Measurements from ENCODE around the gene DSCAML1.

The DSCAML1 gene

DNA sequence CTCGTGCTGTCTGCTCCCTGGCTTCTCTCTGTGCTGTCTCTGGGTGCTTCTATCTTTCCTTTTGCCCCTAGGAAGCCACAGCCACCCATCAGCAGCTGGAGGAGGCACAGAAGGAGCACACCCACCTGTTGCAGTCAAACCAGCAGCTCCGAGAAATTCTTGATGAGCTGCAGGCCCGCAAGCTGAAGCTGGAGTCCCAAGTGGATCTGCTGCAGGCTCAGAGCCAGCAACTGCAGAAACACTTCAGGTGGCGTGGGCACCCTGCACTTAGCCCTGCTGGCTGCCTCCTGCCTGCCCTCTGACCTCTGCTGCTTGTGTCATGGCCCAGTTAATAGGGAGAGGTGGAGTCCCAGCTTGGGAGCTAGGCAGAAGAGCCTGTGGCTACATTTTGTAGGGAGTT lies 401.5 kb downstream of the DSCAML1 start:
- TF ChIP-seq Cebpa-rat (IDR thresholded peaks at IDR 0.05), result no peak
- peaks cover 0 to 5% (median 0%) of the 10 kb centered on the region in 10 experiments; a peak in 2 of 20 replicates for H3K4me1 ChIP-seq
- peaks cover 62 to 86% (median 82%) of the 10 kb centered on the region in 11 experiments for H3K36me3 ChIP-seq
- H3K27ac ChIP-seq, result no peak overlapping the region
- H3K27me3 ChIP-seq, result no peaks in the 10 kb centered on the region
- peaks cover 0 to 3% (median 0%) of the 10 kb centered on the region in 11 experiments; a peak in 1 of 22 replicates for H4K20me1 ChIP-seq
- H3K9ac ChIP-seq, result no peak overlapping the region
- no peak overlapping the region for H3K4me3 ChIP-seq
- H3K4me2 ChIP-seq, result no peak overlapping the region
- H3K9me3 ChIP-seq (replicated peaks in 1 of 11), result peaks cover 24 to 34% (median 29%) of the 10 kb centered on the region in 11 experiments

DNA sequence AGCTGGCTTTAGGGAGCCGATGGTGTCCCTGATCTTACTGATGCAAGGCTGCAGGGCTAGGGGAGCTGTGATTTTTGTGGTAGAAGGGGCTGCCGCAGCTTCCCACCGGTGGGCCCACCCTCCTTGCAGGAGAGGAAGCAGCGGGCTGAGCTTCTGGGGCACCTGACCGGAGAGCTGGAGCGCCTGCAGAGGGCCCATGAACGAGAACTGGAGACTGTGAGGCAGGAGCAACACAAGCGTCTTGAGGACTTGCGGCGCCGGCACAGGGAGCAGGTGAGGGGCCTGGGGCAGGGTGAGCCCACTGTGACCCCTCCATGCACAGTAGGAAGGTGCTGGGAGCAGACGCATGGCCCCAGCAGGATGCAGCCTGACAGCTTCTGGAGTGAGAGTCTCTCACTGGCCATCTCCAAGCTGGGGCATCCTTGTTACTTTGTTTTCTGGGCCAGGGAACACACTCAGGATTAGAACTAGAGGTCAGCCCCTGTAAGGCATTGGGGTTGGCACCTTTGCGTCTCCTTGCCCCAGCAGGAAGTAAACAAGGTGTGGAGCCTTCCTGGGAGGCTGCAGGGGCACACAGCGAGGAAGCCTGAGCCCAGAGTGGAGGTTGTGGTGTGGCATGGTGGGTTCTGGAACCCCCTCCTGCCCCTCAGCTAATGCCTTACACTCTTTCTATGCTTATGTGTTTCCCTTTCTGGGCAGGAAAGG lies 402.6 kb downstream of the DSCAML1 start:
- Histone ChIP-seq H3K9me3 (replicated peaks in 1 of 11) (peaks cover 22 to 32% (median 28%) of the 10 kb centered on the region in 11 experiments), H3K36me3 (peaks cover 66 to 95% (median 86%) of the 10 kb centered on the region in 11 experiments), H3K27me3 (no peaks in the 10 kb centered on the region), H3K9ac (no peak overlapping the region), H4K20me1 (peaks cover 0 to 3% (median 0%) of the 10 kb centered on the region in 11 experiments; a peak in 1 of 22 replicates), H3K4me1 (no peaks in the 10 kb centered on the region), H3K27ac (no peak overlapping the region), H3K4me3 (no peak overlapping the region), H3K4me2 (no peak overlapping the region)
- TF ChIP-seq Cebpa-rat (IDR thresholded peaks at IDR 0.05), result no peak

DNA sequence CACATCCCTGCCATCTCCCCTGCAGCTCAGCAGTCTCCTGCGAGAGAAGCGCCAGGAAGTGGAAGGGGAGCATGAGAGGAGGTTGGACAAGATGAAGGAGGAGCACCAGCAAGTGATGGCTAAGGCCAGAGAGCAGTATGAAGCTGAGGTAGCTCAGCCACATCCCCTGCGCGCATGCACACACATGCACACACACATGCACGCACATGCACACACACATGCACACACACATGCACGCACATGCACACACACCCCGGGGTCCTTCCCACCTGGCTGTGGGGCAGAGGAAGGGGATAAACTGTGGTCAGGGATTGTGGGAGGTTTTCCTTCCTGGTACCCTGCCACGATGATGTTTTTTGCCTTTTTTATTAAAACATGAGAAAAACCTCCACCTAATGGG lies 404.0 kb downstream of the DSCAML1 start:
- Histone ChIP-seq H3K27ac (no peak overlapping the region), H3K4me1 (no peaks in the 10 kb centered on the region), H3K27me3 (no peaks in the 10 kb centered on the region), H3K36me3 (peaks cover 58 to 98% (median 84%) of the 10 kb centered on the region in 11 experiments), H4K20me1 (peaks cover 0 to 3% (median 0%) of the 10 kb centered on the region in 11 experiments; a peak in 1 of 22 replicates), H3K4me2 (no peak overlapping the region), H3K4me3 (no peak overlapping the region), H3K9ac (no peak overlapping the region), H3K9me3 (replicated peaks in 1 of 11) (peaks cover 9 to 18% (median 15%) of the 10 kb centered on the region in 11 experiments; a peak in 21 of 22 replicates)
- TF ChIP-seq Cebpa-rat (IDR thresholded peaks at IDR 0.05), result no peak

DNA sequence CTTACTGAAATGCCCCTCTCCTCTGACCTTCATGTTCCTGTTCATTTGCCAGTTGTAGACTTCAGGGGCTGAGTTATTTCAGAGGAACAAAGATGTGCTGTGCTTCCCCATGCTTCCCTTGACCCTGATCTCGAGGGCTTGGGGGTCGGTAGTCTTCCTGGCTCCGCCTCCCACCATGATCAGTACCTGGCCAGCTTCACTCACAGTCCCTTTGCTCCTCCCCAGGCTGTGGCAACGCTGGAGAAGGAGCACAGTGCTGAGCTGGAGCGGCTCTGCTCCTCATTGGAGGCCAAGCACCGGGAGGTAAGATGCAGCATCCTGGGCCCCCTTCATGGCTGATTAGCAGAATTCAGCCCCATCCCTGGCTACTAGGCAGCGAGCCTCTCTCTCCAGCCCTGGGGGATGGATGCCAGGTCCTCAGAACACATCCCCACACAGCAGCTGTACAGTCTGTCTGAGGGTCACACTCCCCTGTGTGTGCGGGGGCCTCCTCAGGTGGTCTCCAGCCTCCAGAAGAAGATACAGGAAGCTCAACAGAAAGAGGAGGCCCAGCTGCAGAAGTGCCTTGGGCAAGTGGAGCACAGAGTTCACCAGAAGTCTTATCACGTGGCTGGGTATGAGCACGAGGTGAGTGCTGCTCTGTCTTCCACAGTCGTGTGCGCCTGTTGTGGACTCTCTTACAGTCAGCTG lies 404.9 kb downstream of the DSCAML1 start:
- H3K9ac ChIP-seq, result no peak overlapping the region
- H4K20me1 ChIP-seq, result peaks cover 0 to 3% (median 0%) of the 10 kb centered on the region in 11 experiments; a peak in 1 of 22 replicates
- no peaks in the 10 kb centered on the region for H3K4me1 ChIP-seq
- no peak overlapping the region for H3K4me3 ChIP-seq
- no peaks in the 10 kb centered on the region for H3K27me3 ChIP-seq
- no peak for TF ChIP-seq Cebpa-rat (IDR thresholded peaks at IDR 0.05)
- H3K27ac ChIP-seq, result no peak overlapping the region
- H3K4me2 ChIP-seq, result no peak overlapping the region
- H3K36me3 ChIP-seq, result peaks cover 55 to 98% (median 83%) of the 10 kb centered on the region in 11 experiments
- H3K9me3 ChIP-seq (replicated peaks in 1 of 11), result peaks cover 1 to 9% (median 7%) of the 10 kb centered on the region in 11 experiments; a peak in 19 of 22 replicates

DNA sequence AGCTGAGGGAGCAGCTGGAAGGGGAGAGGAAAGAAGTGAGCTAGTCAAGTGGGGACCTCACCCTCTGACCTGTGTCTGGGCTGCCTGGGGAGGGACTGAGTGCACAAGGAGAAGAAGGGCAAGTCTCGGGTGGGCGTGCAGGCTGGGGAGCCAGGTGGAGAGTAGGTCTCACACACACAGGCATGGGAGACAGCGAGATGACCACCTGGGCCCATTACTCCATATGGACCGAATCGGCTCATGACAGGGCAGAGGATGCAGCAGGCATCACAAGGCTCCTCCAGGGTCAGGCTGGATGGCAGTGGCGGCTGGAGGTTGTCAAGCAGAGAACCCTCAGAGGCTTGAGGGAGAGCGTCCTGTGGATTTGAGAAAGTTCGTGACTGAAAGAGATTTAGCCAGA lies 405.8 kb downstream of the DSCAML1 start:
- Histone ChIP-seq H3K27ac (no peak overlapping the region), H3K27me3 (no peaks in the 10 kb centered on the region), H3K4me2 (no peak overlapping the region), H4K20me1 (peaks cover 0 to 3% (median 0%) of the 10 kb centered on the region in 11 experiments; a peak in 1 of 22 replicates), H3K36me3 (peaks cover 53 to 98% (median 83%) of the 10 kb centered on the region in 11 experiments), H3K9ac (no peak overlapping the region), H3K9me3 (replicated peaks in 1 of 11) (no peaks in the 10 kb centered on the region), H3K4me3 (no peak overlapping the region), H3K4me1 (no peaks in the 10 kb centered on the region)
- TF ChIP-seq Cebpa-rat (IDR thresholded peaks at IDR 0.05), result no peak

DNA sequence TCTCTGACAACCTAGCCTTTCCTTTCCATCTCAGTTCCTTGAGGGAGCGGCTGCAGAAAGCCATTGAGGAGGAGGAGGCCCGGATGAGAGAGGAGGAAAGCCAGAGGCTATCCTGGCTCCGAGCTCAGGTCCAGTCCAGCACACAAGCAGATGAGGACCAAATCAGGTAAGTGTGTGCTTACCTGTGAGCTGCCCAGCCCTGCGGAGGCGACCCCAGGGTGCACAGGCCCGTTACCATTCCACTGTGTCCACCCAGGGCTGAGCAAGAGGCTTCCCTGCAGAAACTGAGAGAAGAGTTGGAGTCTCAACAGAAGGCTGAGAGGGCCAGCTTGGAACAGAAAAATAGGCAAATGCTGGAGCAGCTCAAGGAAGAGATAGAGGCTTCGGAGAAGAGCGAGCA lies 406.3 kb downstream of the DSCAML1 start:
- H3K36me3 ChIP-seq, result peaks cover 54 to 100% (median 83%) of the 10 kb centered on the region in 11 experiments

DNA sequence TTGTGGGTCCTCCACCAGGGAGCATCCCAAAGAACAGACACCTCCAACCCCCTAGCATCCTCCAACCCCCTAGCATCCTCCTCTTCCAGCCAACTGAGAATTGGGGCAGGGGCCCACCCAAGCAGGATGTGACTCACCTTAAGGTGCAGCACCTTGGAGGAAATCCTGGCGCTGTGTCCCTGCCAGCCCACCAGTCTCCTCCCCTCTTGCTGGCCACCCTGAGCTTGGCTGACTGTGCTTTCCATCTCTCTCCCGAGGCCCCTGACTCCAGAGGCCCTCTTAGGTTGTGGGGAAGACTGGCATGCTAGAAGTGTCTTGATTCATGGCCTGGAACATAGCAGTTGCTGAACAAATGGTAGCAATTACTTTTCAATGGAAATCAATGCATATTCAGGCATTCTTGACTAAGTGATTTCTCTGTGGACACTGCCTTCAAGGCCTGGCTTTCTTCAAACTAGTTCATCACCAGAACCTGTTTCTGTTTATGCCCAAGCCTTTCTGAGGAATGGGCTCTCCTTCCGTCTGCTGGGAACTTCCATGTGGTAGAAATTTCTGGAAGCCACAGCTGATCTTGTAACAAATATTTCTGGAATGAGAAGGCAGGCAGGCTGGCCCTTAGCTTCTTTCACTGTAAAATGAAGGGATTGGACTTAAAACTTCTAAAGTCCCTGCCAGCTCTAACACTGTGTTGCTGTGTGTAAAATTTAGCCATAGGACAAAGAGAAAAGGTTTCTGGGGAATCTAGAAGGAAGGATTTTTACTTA lies 408.8 kb downstream of the DSCAML1 start:
- H3K27me3 ChIP-seq, result no peaks in the 10 kb centered on the region
- TF ChIP-seq Cebpa-rat (IDR thresholded peaks at IDR 0.05), result no peak
- no peak overlapping the region for H3K4me2 ChIP-seq
- H3K9me3 ChIP-seq (replicated peaks in 1 of 11), result no peaks in the 10 kb centered on the region
- H3K27ac ChIP-seq, result no peak overlapping the region
- H3K4me1 ChIP-seq, result no peaks in the 10 kb centered on the region
- H3K36me3 ChIP-seq, result peaks cover 32 to 100% (median 67%) of the 10 kb centered on the region in 11 experiments
- no peak overlapping the region for H3K4me3 ChIP-seq
- H4K20me1 ChIP-seq, result 0 out of 22 replicates have a peak, but pooled peaks cover 0 to 3% (median 0%) of the 10 kb centered on the region in 11 experiments
- H3K9ac ChIP-seq, result no peak overlapping the region

More for the DNA sequence above, 406.3 kb downstream of the DSCAML1 start:
- Histone ChIP-seq H3K4me1 (no peaks in the 10 kb centered on the region), H4K20me1 (peaks cover 0 to 3% (median 0%) of the 10 kb centered on the region in 11 experiments; a peak in 1 of 22 replicates), H3K27ac (no peak overlapping the region), H3K4me3 (no peak overlapping the region), H3K27me3 (no peaks in the 10 kb centered on the region), H3K9ac (no peak overlapping the region), H3K4me2 (no peak overlapping the region), H3K9me3 (replicated peaks in 1 of 11) (no peaks in the 10 kb centered on the region)
- no peak for TF ChIP-seq Cebpa-rat (IDR thresholded peaks at IDR 0.05)

DNA sequence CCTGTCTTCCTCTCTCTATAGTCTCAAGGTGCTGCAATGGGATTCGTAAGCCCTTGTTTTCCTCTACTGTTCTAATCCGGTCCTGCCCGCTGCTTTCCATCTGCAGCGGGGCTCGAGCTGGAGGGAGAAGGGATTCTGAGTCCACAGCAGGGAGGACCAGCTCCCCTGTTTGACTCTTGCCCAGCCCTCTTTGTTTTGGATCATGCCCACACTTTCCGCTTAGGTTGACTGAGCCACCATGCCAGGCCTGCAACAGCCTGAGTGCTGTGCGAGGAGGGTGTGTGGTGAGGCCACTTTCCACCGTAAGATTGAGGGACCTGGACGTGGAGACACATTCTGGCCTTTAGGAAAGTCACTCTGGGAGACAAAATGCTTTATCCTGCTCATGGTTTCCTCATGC lies 411.1 kb downstream of the DSCAML1 start:
- no peak overlapping the region for H3K27ac ChIP-seq
- peaks cover 0 to 8% (median 0%) of the 10 kb centered on the region in 11 experiments; a peak in 4 of 22 replicates for H4K20me1 ChIP-seq
- H3K9ac ChIP-seq, result no peak overlapping the region
- H3K36me3 ChIP-seq, result peaks cover 21 to 94% (median 52%) of the 10 kb centered on the region in 11 experiments
- no peak overlapping the region for H3K4me2 ChIP-seq
- H3K9me3 ChIP-seq (replicated peaks in 1 of 11), result no peaks in the 10 kb centered on the region
- no peaks in the 10 kb centered on the region for H3K27me3 ChIP-seq
- no peak for TF ChIP-seq Cebpa-rat (IDR thresholded peaks at IDR 0.05)
- H3K4me3 ChIP-seq, result no peak overlapping the region
- peaks cover 8 to 21% (median 14%) of the 10 kb centered on the region in 10 experiments; a peak in 18 of 20 replicates for H3K4me1 ChIP-seq
